ENCODE data around the gene SLC6A11. TPM values are rescaled to one million over a fixed set of nuclear protein-coding genes. Genes with fewer than 3 reads are reported as not detected.

The SLC6A11 gene
- total and polyA plus RNA-seq, 2 donors (not counting 3 experiments of a cell fraction or from before 2014, with no cell fraction given): not detected

DNA sequence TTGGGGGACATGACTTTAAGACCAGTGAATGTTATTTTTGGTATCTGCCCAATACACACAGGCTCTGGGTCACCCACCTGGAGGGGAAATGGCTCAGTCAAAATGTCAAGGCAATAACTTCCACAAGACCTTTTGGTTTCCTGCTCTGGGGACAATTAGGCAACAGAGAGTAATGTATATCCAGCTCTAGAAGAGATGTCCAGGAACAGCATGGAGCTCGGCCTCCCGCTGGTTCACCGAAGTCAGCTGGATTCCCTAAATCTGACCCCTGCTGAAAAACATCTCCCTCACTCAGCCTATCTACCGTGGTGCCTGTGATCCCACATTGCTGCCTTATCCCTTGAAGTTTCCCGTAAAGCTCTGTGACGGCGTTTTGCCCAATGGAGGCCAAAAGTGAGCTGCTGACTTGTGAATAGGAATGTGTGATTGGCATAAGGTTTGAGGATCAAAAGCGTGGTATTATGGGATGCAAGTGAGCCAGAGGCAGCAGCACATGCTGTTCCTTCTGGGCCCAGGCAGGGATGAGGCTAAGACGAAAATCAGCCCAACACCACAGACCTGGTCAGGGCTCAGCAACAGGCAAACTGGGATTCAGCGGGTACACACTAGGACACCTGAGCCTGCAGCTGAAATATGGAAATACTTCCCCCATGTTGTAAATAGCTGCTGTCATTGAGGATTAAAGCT lies 47.2 kb upstream of the SLC6A11 start:
- H3K4me1 ChIP-seq (ENCODE audit: control insufficient read depth, extremely low read depth, insufficient read depth, low read length): no peaks in the 10 kb centered on the region
- H4K20me1 ChIP-seq (replicated peaks; ENCODE audit: control insufficient read depth, extremely low read depth, insufficient read depth, low read length): no peaks in the 10 kb centered on the region
- no peaks in the 10 kb centered on the region for H3K79me2 ChIP-seq (ENCODE audit: control insufficient read depth, insufficient read depth, low read length)
- H3K9ac ChIP-seq (replicated peaks; ENCODE audit: extremely low read depth, insufficient read depth, low read length): no peak overlapping the region
- dilution Hi-C loops (cut with MboI; ENCODE audit: extremely low pct_ligation_motif_present, low sequenced_read_pairs): no loop called here
- H3K36me3 ChIP-seq (ENCODE audit: control insufficient read depth in 2 of 2, extremely low read depth in 1 of 2, insufficient read depth in 2 of 2, low read length in 2 of 2): no peaks in the 10 kb centered on the region
- FAIRE-seq (no peak), DNase-seq (ENCODE audit: low read depth, low spot score) (no peak)
- no peak overlapping the region for H3K27ac ChIP-seq (ENCODE audit: insufficient read depth, low read depth, low read length)
- no peaks in the 10 kb centered on the region for H3K9me1 ChIP-seq (replicated peaks; ENCODE audit: control insufficient read depth, extremely low read depth, insufficient read depth, low read length)
- H3K27me3 ChIP-seq (ENCODE audit: control insufficient read depth in 2 of 2, insufficient read depth in 2 of 2, low read length in 2 of 2): no peaks in the 10 kb centered on the region
- ChIA-PET CTCF (interaction anchor here (0.9 to 4.8 kb wide), 4 partner anchors 11 to 30 kb away, joined by 3 to 25 read pairs (median 4); no protein-coding TSS in a partner anchor), POLR2A (no interaction called here)
- no peak for TF ChIP-seq POLR2A (IDR thresholded peaks at IDR 0.05; ENCODE audit: low read depth, low read length)
- no peak for TF ChIP-seq POLR2AphosphoS5 (IDR thresholded peaks at IDR 0.05; ENCODE audit: insufficient read depth, low read depth, low read length)
- no peak for TF ChIP-seq FOS (IDR thresholded peaks at IDR 0.05; ENCODE audit: borderline replicate concordance, insufficient read depth, low read length)
- TF ChIP-seq GATA2 (IDR thresholded peaks at IDR 0.05; ENCODE audit: insufficient read depth, insufficient read length, low read depth, low read length): no peak
- no peak for TF ChIP-seq MYC (IDR thresholded peaks at IDR 0.05; ENCODE audit: low read depth, low read length)
- no peak for TF ChIP-seq JUN (IDR thresholded peaks at IDR 0.05; ENCODE audit: borderline replicate concordance, insufficient read depth, insufficient read length, low read depth)
- TF ChIP-seq CTCF (IDR thresholded peaks at IDR 0.05; ENCODE audit: extremely low read depth in 1 of 2, insufficient read depth in 1 of 2, low read depth in 1 of 2, low read length in 2 of 2): no peak
- no peak for TF ChIP-seq MAX (IDR thresholded peaks at IDR 0.05; ENCODE audit: insufficient read depth, insufficient read length)
- no peak for TF ChIP-seq EZH2 (IDR thresholded peaks at IDR 0.05; ENCODE audit: borderline replicate concordance, low read depth, low read length, severe bottlenecking)
- no peak overlapping the region for H3K4me3 ChIP-seq (replicated peaks in 1 of 3; ENCODE audit: insufficient read depth in 1 of 3, low read depth in 1 of 3, low read length in 3 of 3)
- H3K4me2 ChIP-seq (ENCODE audit: insufficient read depth, low read length): no peak overlapping the region
- no TSS peak for BruUV-seq (replicated peaks)
- no peaks in the 10 kb centered on the region for H3K9me3 ChIP-seq (replicated peaks; ENCODE audit: control insufficient read depth, insufficient read depth, low read length)
- intact Hi-C loops (cut with micrococcal nuclease): no loop called here
- no peak overlapping the region for H2AFZ ChIP-seq (ENCODE audit: low read depth, low read length)
